Fibroblast of lung (primary cell): ENCODE results near the gene NR2F1-AS1. TPM values are rescaled to one million over a fixed set of nuclear protein-coding genes. Genes with fewer than 3 reads are reported as not detected.
"Not testable (repeated sequence)": the region's sequence is repeated elsewhere in the genome, so short reads cannot be mapped to it uniquely, and the experiment has no call there.

Source experiments
- DNase-seq, 2 donors: peaks; one replicate each; pipeline versions ENCODE4 v3.0.0 to v3.0.0-alpha.2; 2010; ENCODE audit warnings: low read depth in 2 of 2
- H2AFZ ChIP-seq: 2 replicates; pipeline ENCODE4 v1.5.1; 2012; ENCODE audit warnings: low read length, control low read depth, inconsistent platforms
- H3K27ac ChIP-seq: 2 replicates; pipeline ENCODE4 v1.5.1; 2011; ENCODE audit warnings: low read length, control low read depth; ENCODE audit not compliant: insufficient read depth
- H3K27me3 ChIP-seq: 2 replicates; pipeline ENCODE4 v1.5.1; 2011; ENCODE audit warnings: mild to moderate bottlenecking, low read length; ENCODE audit not compliant: control insufficient read depth, insufficient read depth
- H3K36me3 ChIP-seq: 2 replicates; pipeline ENCODE4 v1.5.1; 2011; ENCODE audit warnings: low read length; ENCODE audit not compliant: control insufficient read depth, insufficient read depth
- H3K4me1 ChIP-seq: 2 replicates; pipeline ENCODE4 v1.5.1; 2011; ENCODE audit warnings: low read length; ENCODE audit not compliant: control insufficient read depth, insufficient read depth; ENCODE audit errors: extremely low read depth
- H3K4me2 ChIP-seq: 2 replicates; pipeline ENCODE4 v1.5.1; 2011; ENCODE audit warnings: low read length, control low read depth; ENCODE audit not compliant: insufficient read depth; ENCODE audit errors: extremely low read depth
- H3K4me3 ChIP-seq, 4 experiments: fragments of 200-600 bp in 1 of 4; sonication (generic) in 1 of 4; replicated peaks in 1 of 4; 2 replicates each; pipeline ENCODE4 v1.5.1; 2011 to 2016; ENCODE audit warnings: low read length in 4 of 4, low read depth in 3 of 4, mild to moderate bottlenecking in 3 of 4, control low read depth in 2 of 4, inconsistent platforms in 1 of 4, mixed read lengths in 1 of 4; ENCODE audit not compliant: insufficient read depth in 1 of 4; ENCODE audit errors: control extremely low read depth in 1 of 4
- H3K79me2 ChIP-seq: 2 replicates; pipeline ENCODE4 v1.5.1; 2012; ENCODE audit warnings: mild to moderate bottlenecking, low read length, inconsistent platforms; ENCODE audit not compliant: control insufficient read depth, insufficient read depth
- H3K9ac ChIP-seq: 2 replicates; pipeline ENCODE4 v1.5.1; 2011; ENCODE audit warnings: mild to moderate bottlenecking, low read length, control low read depth; ENCODE audit not compliant: insufficient read depth
- H3K9me3 ChIP-seq: 2 replicates; pipeline ENCODE4 v1.5.1; 2012; ENCODE audit warnings: low read depth, low read length; ENCODE audit not compliant: control insufficient read depth, insufficient read depth
- H4K20me1 ChIP-seq: 2 replicates; pipeline ENCODE4 v1.5.1; 2011; ENCODE audit warnings: low read length; ENCODE audit not compliant: control insufficient read depth, insufficient read depth; ENCODE audit errors: extremely low read depth
- CTCF ChIP-seq, 2 donors: IDR thresholded peaks in 1 of 2; conservative IDR thresholded peaks in 1 of 2; 1 replicate in 1 of 2; 2 replicates in 1 of 2; pipeline ENCODE4 v1.5.1; 2011 to 2012; ENCODE audit warnings: low read length in 2 of 2, control low read depth in 1 of 2, inconsistent platforms in 1 of 2, low read depth in 1 of 2, mild to moderate bottlenecking in 1 of 2
- EZH2 ChIP-seq: IDR thresholded peaks from 2 replicates; pipeline ENCODE4 v1.5.1; 2012; ENCODE audit warnings: low read length, control low read depth, mild to moderate bottlenecking; ENCODE audit errors: missing control alignments
- polyA plus RNA-seq, 2 donors: library from polyadenylated mRNA; depleted of rRNA in 1 of 2; stranded (reverse) in 1 of 2; unstranded in 1 of 2; fragments of >200 nt; gene quantifications; 2 replicates each; pipeline ENCODE4 v1.2.1, GENCODE V29; 2011 to 2012; ENCODE audit warnings: missing spikeins in 1 of 2
- total RNA-seq: library from RNA; depleted of rRNA; stranded (reverse); fragments of >200 nt; gene quantifications from 2 replicates; pipeline ENCODE4 v1.2.1, GENCODE V29; 2014

Gene NR2F1-AS1
- total and polyA plus RNA-seq, 2 donors (not counting 1 experiment from before 2014, with no cell fraction given): 29.6 to 44.6 TPM

GRCh38 chr5:93512799-93513198 lies 68.2 kb downstream of the NR2F1-AS1 start:
- Histone ChIP-seq H3K4me1 (peaks cover 4% of the 10 kb centered on the region), H3K9ac (no peak overlapping the region), H3K27ac (peak overlapping the region; percentile 29), H3K9me3 (no peaks in the 10 kb centered on the region), H3K36me3 (no peaks in the 10 kb centered on the region), H3K27me3 (no peaks in the 10 kb centered on the region), H3K4me2 (no peak overlapping the region), H3K79me2 (peaks cover 1% of the 10 kb centered on the region), H3K4me3 (no peak overlapping the region), H2AFZ (no peak overlapping the region), H4K20me1 (no peaks in the 10 kb centered on the region)
- TF ChIP-seq EZH2: no peak
- peak; percentile 54 to 93 for DNase-seq

GRCh38 chr5:93511445-93511844 lies 69.6 kb downstream of the NR2F1-AS1 start:
- TF ChIP-seq EZH2 (no peak), CTCF (conservative IDR thresholded peaks at IDR 0.05 in 1 of 2, IDR thresholded peaks at IDR 0.05 in 1 of 2; ENCODE audit: low read depth in 1 of 2, low read length in 2 of 2) (no peak)
- peaks cover 1% of the 10 kb centered on the region for H3K79me2 ChIP-seq
- H3K27me3 ChIP-seq: no peaks in the 10 kb centered on the region
- no peaks in the 10 kb centered on the region for H3K36me3 ChIP-seq
- no peaks in the 10 kb centered on the region for H4K20me1 ChIP-seq
- H3K4me1 ChIP-seq: peaks cover 4% of the 10 kb centered on the region
- no peak overlapping the region for H3K27ac ChIP-seq
- H3K4me3 ChIP-seq: no peak overlapping the region
- H3K9ac ChIP-seq: no peak overlapping the region
- H2AFZ ChIP-seq: no peak overlapping the region
- H3K9me3 ChIP-seq: no peaks in the 10 kb centered on the region
- DNase-seq: no peak
- H3K4me2 ChIP-seq: no peak overlapping the region

GRCh38 chr5:93510626-93511380 lies 70.2 kb downstream of the NR2F1-AS1 start:
- no peak overlapping the region for H3K4me3 ChIP-seq
- H3K79me2 ChIP-seq: peaks cover 1% of the 10 kb centered on the region
- DNase-seq: no peak
- TF ChIP-seq CTCF (conservative IDR thresholded peaks at IDR 0.05 in 1 of 2, IDR thresholded peaks at IDR 0.05 in 1 of 2; ENCODE audit: low read depth in 1 of 2, low read length in 2 of 2): no peak
- no peak overlapping the region for H3K9ac ChIP-seq
- H4K20me1 ChIP-seq: no peaks in the 10 kb centered on the region
- H3K27me3 ChIP-seq: no peaks in the 10 kb centered on the region
- H3K27ac ChIP-seq: no peak overlapping the region
- peaks cover 4% of the 10 kb centered on the region for H3K4me1 ChIP-seq
- H3K9me3 ChIP-seq: no peaks in the 10 kb centered on the region
- no peak overlapping the region for H2AFZ ChIP-seq
- H3K36me3 ChIP-seq: no peaks in the 10 kb centered on the region
- H3K4me2 ChIP-seq: no peak overlapping the region

GRCh38 chr5:93505553-93505952 lies 75.5 kb downstream of the NR2F1-AS1 start:
- not testable (repeated sequence) for H3K4me3 ChIP-seq, H3K79me2 ChIP-seq, DNase-seq, H3K27me3 ChIP-seq, H3K27ac ChIP-seq, H3K9ac ChIP-seq, H3K4me2 ChIP-seq, H4K20me1 ChIP-seq, H3K9me3 ChIP-seq, H3K36me3 ChIP-seq, H2AFZ ChIP-seq, H3K4me1 ChIP-seq
